Liver (tissue), 9 donors: ENCODE results near the gene POU2F3. TPM values are rescaled to one million over a fixed set of nuclear protein-coding genes. Genes with fewer than 3 reads are reported as not detected.

Experiments used
- DNase-seq: peaks from one replicate; pipeline ENCODE4 v3.0.0-alpha.2; 2017; ENCODE audit warnings: low spot score
- H3K27ac ChIP-seq, 2 donors: one replicate each; pipeline ENCODE4 v1.7.0; 2013; ENCODE audit warnings: inconsistent platforms in 2 of 2, low read length in 2 of 2, control low read depth in 1 of 2, low read depth in 1 of 2, mild to moderate bottlenecking in 1 of 2
- H3K27me3 ChIP-seq, 4 donors: one replicate each; pipeline versions ENCODE4 v1.6.1 to v1.7.0; 2013; ENCODE audit warnings: low read length in 3 of 4, inconsistent platforms in 1 of 4, mild to moderate bottlenecking in 1 of 4, moderate library complexity in 1 of 4; ENCODE audit not compliant: control insufficient read depth in 4 of 4, insufficient read depth in 4 of 4
- H3K36me3 ChIP-seq, 4 donors: one replicate each; pipeline versions ENCODE4 v1.6.1 to v1.7.0; 2013; ENCODE audit warnings: low read length in 3 of 4, mild to moderate bottlenecking in 3 of 4, low read depth in 1 of 4, moderate library complexity in 1 of 4; ENCODE audit not compliant: control insufficient read depth in 4 of 4, insufficient read depth in 3 of 4
- H3K4me1 ChIP-seq, 4 donors: one replicate each; pipeline versions ENCODE4 v1.6.1 to v1.7.0; 2013; ENCODE audit warnings: low read length in 3 of 4, mild to moderate bottlenecking in 3 of 4, moderate library complexity in 1 of 4; ENCODE audit not compliant: control insufficient read depth in 4 of 4, insufficient read depth in 4 of 4
- H3K4me3 ChIP-seq, 3 donors: one replicate each; pipeline versions ENCODE4 v1.6.1 to v1.7.0; 2013; ENCODE audit warnings: low read length in 3 of 3, control low read depth in 1 of 3, low read depth in 1 of 3, mild to moderate bottlenecking in 1 of 3
- H3K9ac ChIP-seq, 2 donors: one replicate each; pipeline ENCODE4 v1.7.0; 2013; ENCODE audit warnings: low read length in 2 of 2, mild to moderate bottlenecking in 2 of 2, moderate library complexity in 2 of 2, control low read depth in 1 of 2, low read depth in 1 of 2
- H3K9me3 ChIP-seq, 4 donors: one replicate each; pipeline versions ENCODE4 v1.6.1 to v1.7.0; 2013; ENCODE audit warnings: low read length in 3 of 4; ENCODE audit not compliant: control insufficient read depth in 4 of 4
- CTCF ChIP-seq: fragments of 150-350 bp; IDR thresholded peaks from 2 replicates; pipeline ENCODE4 v1.5.1; 2017; ENCODE audit warnings: improper control_type of control experiment, low read depth, low read length; ENCODE audit not compliant: missing input control
- EGR1 ChIP-seq, 2 donors: IDR thresholded peaks; 2 replicates each; pipeline ENCODE4 v1.6.1; 2016 to 2018; ENCODE audit warnings: antibody characterized with exemption in 2 of 2, low read depth in 2 of 2
- FOXA1 ChIP-seq: IDR thresholded peaks from 2 replicates; pipeline ENCODE4 v1.6.1; 2016; ENCODE audit warnings: antibody characterized with exemption
- FOXA2 ChIP-seq: IDR thresholded peaks from 2 replicates; pipeline ENCODE4 v1.6.1; 2016; ENCODE audit warnings: antibody characterized with exemption
- GABPA ChIP-seq, 2 donors: IDR thresholded peaks in 1 of 2; conservative IDR thresholded peaks in 1 of 2; 2 replicates each; pipeline ENCODE4 v1.6.1; 2016; ENCODE audit warnings: antibody characterized with exemption in 2 of 2, mild to moderate bottlenecking in 1 of 2, moderate library complexity in 1 of 2
- HNF4A ChIP-seq, 2 donors: conservative IDR thresholded peaks; 2 replicates each; pipeline ENCODE4 v1.6.1; 2016; ENCODE audit warnings: antibody characterized with exemption in 2 of 2, mild to moderate bottlenecking in 2 of 2
- HNF4G ChIP-seq: IDR thresholded peaks from 2 replicates; pipeline ENCODE4 v1.6.1; 2016; ENCODE audit warnings: antibody characterized with exemption
- JUND ChIP-seq, 2 donors: IDR thresholded peaks; 2 replicates each; pipeline ENCODE4 v1.6.1; 2016; ENCODE audit warnings: antibody characterized with exemption in 2 of 2
- NR2F2 ChIP-seq: IDR thresholded peaks from 2 replicates; pipeline ENCODE4 v1.6.1; 2016; ENCODE audit warnings: antibody characterized with exemption
- RAD21 ChIP-seq, 2 donors: IDR thresholded peaks; 2 replicates each; pipeline ENCODE4 v1.6.1; 2016; ENCODE audit warnings: antibody characterized with exemption in 2 of 2, mild to moderate bottlenecking in 2 of 2
- REST ChIP-seq: IDR thresholded peaks from 2 replicates; pipeline ENCODE4 v1.6.1; 2016; ENCODE audit warnings: antibody characterized with exemption, mild to moderate bottlenecking
- RXRA ChIP-seq, 2 donors: IDR thresholded peaks; 2 replicates each; pipeline ENCODE4 v1.6.1; 2017 to 2018; ENCODE audit warnings: antibody characterized with exemption in 2 of 2, mild to moderate bottlenecking in 1 of 2
- SP1 ChIP-seq: IDR thresholded peaks from 2 replicates; pipeline ENCODE4 v1.6.1; 2018; ENCODE audit warnings: antibody characterized with exemption, mild to moderate bottlenecking
- TAF1 ChIP-seq: conservative IDR thresholded peaks from 2 replicates; pipeline ENCODE4 v1.6.1; 2016; ENCODE audit warnings: antibody characterized with exemption, mild to moderate bottlenecking
- YY1 ChIP-seq: IDR thresholded peaks from 2 replicates; pipeline ENCODE4 v1.6.1; 2016; ENCODE audit warnings: antibody characterized with exemption, mild to moderate bottlenecking
- polyA plus RNA-seq, 2 donors: library from polyadenylated mRNA; stranded (reverse) in 1 of 2; unstranded in 1 of 2; fragments of 200-250 nt in 1 of 2; fragments of >200 nt in 1 of 2; fragmentation: Nextera tagmentation in 1 of 2; extraction: Ambion mirVana in 1 of 2; gene quantifications; one replicate each; pipeline versions ENCODE4 v1.2.1 to v1.2.3, GENCODE V29; 2013 to 2015
- total RNA-seq, 2 donors: library from RNA; depleted of rRNA; stranded (reverse); fragments of >200 nt; gene quantifications; one replicate each; pipeline ENCODE4 v1.2.3, GENCODE V29; 2014
- TF ChIP-seq, protein P1 (sequence below): IDR thresholded peaks from 2 replicates; pipeline ENCODE4 v1.6.1; 2016; ENCODE audit warnings: antibody characterized with exemption
- TF ChIP-seq, protein P2 (sequence below): IDR thresholded peaks from 2 replicates; pipeline ENCODE4 v1.6.1; 2016; ENCODE audit warnings: antibody characterized with exemption
- TF ChIP-seq, protein P3 (sequence below): IDR thresholded peaks from 2 replicates; pipeline ENCODE4 v1.6.1; 2016; ENCODE audit warnings: antibody characterized with exemption
- donor health status: healthy.
- donor health status: healthy.
- donor health status: healthy.
- donor health status: healthy.
- donor health status: healthy.

Gene POU2F3
- total and polyA plus RNA-seq, 4 donors, result not detected

DNA sequence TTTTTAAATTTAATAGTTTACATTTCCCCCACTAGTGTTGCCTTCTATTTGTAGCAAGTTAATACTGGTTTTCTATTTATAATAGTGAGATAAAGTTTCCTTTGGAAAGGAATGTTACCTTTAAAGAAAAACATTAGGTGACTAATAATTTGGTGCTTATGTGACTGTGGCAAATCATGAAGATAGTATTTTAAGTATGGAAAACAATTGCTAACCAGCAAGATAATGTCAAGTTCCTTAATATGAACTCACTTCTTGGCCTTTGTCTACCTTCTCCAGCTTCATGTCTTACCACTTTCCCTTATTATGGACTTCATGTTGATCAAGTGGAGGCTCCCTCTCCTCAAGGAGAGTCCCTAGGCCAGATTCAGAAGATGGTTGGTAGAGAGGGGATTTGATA, 123.5 kb downstream of the POU2F3 start:
- no peak for DNase-seq
- no peak overlapping the region for H3K9ac ChIP-seq
- H3K36me3 ChIP-seq, result no peaks in the 10 kb centered on the region
- TF ChIP-seq GABPA (IDR thresholded peaks at IDR 0.05 in 1 of 2, conservative IDR thresholded peaks at IDR 0.05 in 1 of 2), result no peak
- TF ChIP-seq CTCF, result no peak
- no peak for TF ChIP-seq NR2F2
- no peak for TF ChIP-seq FOXA1
- no peak for TF ChIP-seq RXRA (IDR thresholded peaks at IDR 0.05)
- TF ChIP-seq JUND (IDR thresholded peaks at IDR 0.05), result no peak
- TF ChIP-seq, protein P1, sequence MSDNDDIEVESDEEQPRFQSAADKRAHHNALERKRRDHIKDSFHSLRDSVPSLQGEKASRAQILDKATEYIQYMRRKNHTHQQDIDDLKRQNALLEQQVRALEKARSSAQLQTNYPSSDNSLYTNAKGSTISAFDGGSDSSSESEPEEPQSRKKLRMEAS, result no peak
- TF ChIP-seq, protein P2, sequence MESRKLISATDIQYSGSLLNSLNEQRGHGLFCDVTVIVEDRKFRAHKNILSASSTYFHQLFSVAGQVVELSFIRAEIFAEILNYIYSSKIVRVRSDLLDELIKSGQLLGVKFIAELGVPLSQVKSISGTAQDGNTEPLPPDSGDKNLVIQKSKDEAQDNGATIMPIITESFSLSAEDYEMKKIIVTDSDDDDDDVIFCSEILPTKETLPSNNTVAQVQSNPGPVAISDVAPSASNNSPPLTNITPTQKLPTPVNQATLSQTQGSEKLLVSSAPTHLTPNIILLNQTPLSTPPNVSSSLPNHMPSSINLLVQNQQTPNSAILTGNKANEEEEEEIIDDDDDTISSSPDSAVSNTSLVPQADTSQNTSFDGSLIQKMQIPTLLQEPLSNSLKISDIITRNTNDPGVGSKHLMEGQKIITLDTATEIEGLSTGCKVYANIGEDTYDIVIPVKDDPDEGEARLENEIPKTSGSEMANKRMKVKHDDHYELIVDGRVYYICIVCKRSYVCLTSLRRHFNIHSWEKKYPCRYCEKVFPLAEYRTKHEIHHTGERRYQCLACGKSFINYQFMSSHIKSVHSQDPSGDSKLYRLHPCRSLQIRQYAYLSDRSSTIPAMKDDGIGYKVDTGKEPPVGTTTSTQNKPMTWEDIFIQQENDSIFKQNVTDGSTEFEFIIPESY, result no peak
- TF ChIP-seq FOXA2, result no peak
- TF ChIP-seq EGR1 (IDR thresholded peaks at IDR 0.05; ENCODE audit: low read depth in 2 of 2), result no peak
- no peak for TF ChIP-seq YY1
- TF ChIP-seq TAF1, result no peak
- no peak for TF ChIP-seq SP1
- TF ChIP-seq HNF4G, result no peak
- TF ChIP-seq, protein P3, sequence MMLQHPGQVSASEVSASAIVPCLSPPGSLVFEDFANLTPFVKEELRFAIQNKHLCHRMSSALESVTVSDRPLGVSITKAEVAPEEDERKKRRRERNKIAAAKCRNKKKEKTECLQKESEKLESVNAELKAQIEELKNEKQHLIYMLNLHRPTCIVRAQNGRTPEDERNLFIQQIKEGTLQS, result no peak
- no peak for TF ChIP-seq HNF4A (conservative IDR thresholded peaks at IDR 0.05)
- no peak for TF ChIP-seq RAD21 (IDR thresholded peaks at IDR 0.05)
- no peak for TF ChIP-seq REST
- no peak overlapping the region for H3K27ac ChIP-seq
- H3K4me3 ChIP-seq, result no peak overlapping the region
- peaks cover 0 to 2% (median 0%) of the 10 kb centered on the region in 4 donors for H3K4me1 ChIP-seq
- no peaks in the 10 kb centered on the region for H3K9me3 ChIP-seq
- H3K27me3 ChIP-seq, result no peaks in the 10 kb centered on the region

- Histone ChIP-seq H3K9ac (no peak overlapping the region), H3K36me3 (no peaks in the 10 kb centered on the region), H3K27ac (no peak overlapping the region), H3K9me3 (no peaks in the 10 kb centered on the region), H3K4me1 (peaks cover 1 to 2% (median 2%) of the 10 kb centered on the region in 4 donors), H3K27me3 (no peaks in the 10 kb centered on the region), H3K4me3 (no peak overlapping the region)
- TF ChIP-seq NR2F2, result no peak
- no peak for TF ChIP-seq REST
- TF ChIP-seq SP1, result no peak
- TF ChIP-seq FOXA2, result no peak
- TF ChIP-seq RXRA (IDR thresholded peaks at IDR 0.05), result no peak
- TF ChIP-seq YY1, result no peak
- TF ChIP-seq CTCF, result no peak
- TF ChIP-seq GABPA (IDR thresholded peaks at IDR 0.05 in 1 of 2, conservative IDR thresholded peaks at IDR 0.05 in 1 of 2), result no peak
- TF ChIP-seq JUND (IDR thresholded peaks at IDR 0.05), result no peak
- TF ChIP-seq TAF1, result no peak
- no peak for DNase-seq
Measured at GRCh38 chr11:120365512-120365911, 125.6 kb downstream of the POU2F3 start.
